T-helper 2 cell treated with Interferon-gamma antibody and Interleukin-4, amounts not matched to agents 5 μg/mL and 100 μg/mL, for 36 hours (primary cell): ENCODE results near the gene PLEK.
"Not testable (repeated sequence)": the region's sequence is repeated elsewhere in the genome, so short reads cannot be mapped to it uniquely, and the experiment has no call there.

Source experiments
- DNase-seq: peaks from one replicate; pipeline ENCODE4 v3.0.0; 2021; ENCODE audit warnings: low spot score
- H3K27ac Mint-ChIP-seq: one replicate; pipeline ENCODE4 v1.8.0; 2021; ENCODE audit warnings: mild to moderate bottlenecking, mixed read lengths
- H3K27me3 Mint-ChIP-seq: one replicate; pipeline ENCODE4 v1.8.0; 2021; ENCODE audit warnings: low read depth, mixed read lengths
- H3K36me3 Mint-ChIP-seq: one replicate; pipeline ENCODE4 v1.8.0; 2021; ENCODE audit warnings: low read depth, mixed read lengths
- H3K4me1 Mint-ChIP-seq: one replicate; pipeline ENCODE4 v1.8.0; 2021; ENCODE audit warnings: low read depth, mixed read lengths
- H3K4me3 Mint-ChIP-seq: one replicate; pipeline ENCODE4 v1.8.0; 2022; ENCODE audit warnings: mild to moderate bottlenecking, moderate library complexity, mixed read lengths
- H3K9me3 Mint-ChIP-seq: one replicate; pipeline ENCODE4 v1.8.0; 2021; ENCODE audit warnings: mixed read lengths

PLEK gene

DNA sequence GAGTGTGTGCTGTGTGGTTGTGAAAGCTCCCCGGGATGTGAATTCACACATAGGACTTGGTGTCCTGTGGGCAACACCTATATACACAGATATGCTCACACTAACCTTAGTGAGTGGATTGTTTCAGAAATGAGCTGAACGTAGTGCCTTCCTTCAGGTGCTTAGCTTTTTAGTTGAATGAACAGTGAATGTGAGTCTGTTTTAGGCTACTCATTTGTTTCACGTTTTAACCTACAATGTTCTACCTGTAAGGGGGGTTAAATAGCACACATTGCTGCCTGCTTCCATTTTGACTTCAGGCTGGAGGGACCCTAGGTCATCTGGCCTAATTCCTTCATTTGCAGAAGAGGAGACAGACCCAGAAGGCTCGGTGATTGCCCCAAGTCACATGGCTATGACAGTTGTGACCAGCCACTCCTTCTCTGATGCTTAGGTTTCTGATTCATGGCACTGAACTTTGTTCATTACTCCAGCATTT is 1.0 kb downstream of the PLEK start:
- Mint-ChIP-seq H3K36me3 (peaks cover 2% of the 10 kb centered on the region), H3K9me3 (peaks cover 9% of the 10 kb centered on the region), H3K27ac (no peak overlapping the region), H3K4me1 (peaks cover 16% of the 10 kb centered on the region), H3K27me3 (peaks cover 25% of the 10 kb centered on the region), H3K4me3 (no peak overlapping the region)
- DNase-seq = no peak

DNA sequence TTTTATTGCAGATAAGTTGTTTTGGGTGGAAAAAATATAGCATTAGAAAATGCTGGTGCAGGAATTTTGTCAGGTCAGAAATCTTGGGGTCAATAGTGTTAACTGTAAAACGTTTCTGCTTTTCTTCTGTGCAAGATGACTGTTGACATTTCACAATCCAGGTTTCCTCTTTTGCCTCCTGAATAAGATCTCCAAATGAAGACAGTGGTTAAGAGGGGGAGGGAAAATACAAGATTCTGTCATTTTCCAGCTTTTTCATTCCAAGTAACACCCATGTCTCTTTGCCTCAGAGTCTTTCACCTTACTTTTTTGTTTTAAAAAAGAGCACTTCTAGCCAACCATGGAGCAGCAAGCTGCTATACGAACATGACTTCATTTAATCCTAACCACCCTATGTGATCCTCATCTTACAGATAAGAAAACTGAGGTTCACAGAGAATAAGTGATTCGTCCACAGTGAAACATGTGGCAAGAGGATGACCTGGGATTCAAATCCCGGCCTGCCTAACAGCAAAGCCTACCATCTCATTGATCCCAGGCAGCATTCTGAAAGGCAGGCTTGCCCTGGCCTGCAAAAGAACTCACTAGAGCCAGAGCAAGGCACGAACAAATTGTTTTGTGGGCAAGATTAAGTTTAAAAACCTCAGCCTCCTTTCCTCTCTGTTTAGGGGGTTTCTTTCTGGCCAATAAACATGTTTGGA is 3.0 kb downstream of the PLEK start:
- Mint-ChIP-seq H3K4me3 (no peak overlapping the region), H3K4me1 (peaks cover 15% of the 10 kb centered on the region), H3K27me3 (peaks cover 24% of the 10 kb centered on the region), H3K36me3 (peaks cover 2% of the 10 kb centered on the region), H3K9me3 (peaks cover 9% of the 10 kb centered on the region), H3K27ac (no peak overlapping the region)
- DNase-seq = no peak

DNA sequence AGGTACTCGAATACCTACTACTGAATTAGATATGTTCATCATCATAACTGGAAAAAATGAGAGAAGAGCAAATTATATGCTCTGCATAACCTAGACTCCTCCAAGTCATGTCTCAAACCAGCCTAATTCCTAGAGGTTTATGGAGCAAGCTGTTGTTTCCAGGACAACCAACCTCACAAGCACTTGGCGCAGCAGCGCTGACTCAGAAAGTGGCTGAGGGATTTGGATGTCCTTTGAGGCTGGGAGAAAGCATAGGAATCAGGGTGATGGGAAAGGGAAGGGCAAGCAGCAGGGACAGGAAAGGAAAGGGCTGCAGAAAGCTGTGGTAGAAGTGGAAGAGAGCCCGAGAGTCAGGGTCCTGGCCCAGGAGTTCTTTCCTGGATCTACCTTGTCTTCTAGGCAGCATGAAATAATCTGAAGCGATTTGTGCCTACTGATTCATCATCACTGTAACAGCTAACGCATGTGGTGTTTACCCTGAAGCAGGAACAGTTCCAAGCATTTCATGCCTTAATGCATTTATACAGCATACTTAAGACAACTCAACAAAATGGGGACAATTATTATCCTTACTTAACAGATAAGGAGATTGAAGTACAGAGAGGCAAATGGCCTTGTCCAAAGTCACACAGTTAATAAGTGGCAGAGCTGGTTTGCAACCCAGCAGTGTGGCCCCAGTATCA is 3.7 kb downstream of the PLEK start:
- DNase-seq = no peak
- H3K27me3 Mint-ChIP-seq = peaks cover 22% of the 10 kb centered on the region
- H3K4me3 Mint-ChIP-seq = no peak overlapping the region
- H3K36me3 Mint-ChIP-seq = peaks cover 2% of the 10 kb centered on the region
- H3K9me3 Mint-ChIP-seq = peaks cover 9% of the 10 kb centered on the region
- no peak overlapping the region for H3K27ac Mint-ChIP-seq
- peaks cover 15% of the 10 kb centered on the region for H3K4me1 Mint-ChIP-seq

DNA sequence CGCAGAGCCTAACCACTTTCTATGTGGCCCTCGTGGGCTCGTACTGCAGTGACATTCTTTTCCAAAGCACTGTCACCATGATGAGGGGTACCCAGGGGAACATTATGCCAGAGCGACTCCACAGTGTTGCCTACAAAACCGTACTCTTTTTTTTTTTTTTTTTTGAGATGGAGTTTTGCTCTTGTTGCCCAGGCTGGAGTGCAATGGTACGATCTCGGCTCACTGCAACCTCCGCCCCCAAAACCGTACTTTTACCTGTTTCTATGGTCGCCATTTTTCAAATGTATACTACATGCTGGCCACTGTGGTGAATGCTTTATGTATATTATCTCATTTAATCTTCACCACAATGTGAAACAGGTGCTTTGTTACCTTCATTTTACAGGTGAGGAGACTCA is 4.3 kb downstream of the PLEK start:
- Mint-ChIP-seq H3K27ac (no peak overlapping the region), H3K36me3 (peaks cover 2% of the 10 kb centered on the region), H3K4me1 (peaks cover 15% of the 10 kb centered on the region), H3K27me3 (peaks cover 24% of the 10 kb centered on the region), H3K9me3 (peaks cover 9% of the 10 kb centered on the region), H3K4me3 (no peak overlapping the region)
- no peak for DNase-seq

DNA sequence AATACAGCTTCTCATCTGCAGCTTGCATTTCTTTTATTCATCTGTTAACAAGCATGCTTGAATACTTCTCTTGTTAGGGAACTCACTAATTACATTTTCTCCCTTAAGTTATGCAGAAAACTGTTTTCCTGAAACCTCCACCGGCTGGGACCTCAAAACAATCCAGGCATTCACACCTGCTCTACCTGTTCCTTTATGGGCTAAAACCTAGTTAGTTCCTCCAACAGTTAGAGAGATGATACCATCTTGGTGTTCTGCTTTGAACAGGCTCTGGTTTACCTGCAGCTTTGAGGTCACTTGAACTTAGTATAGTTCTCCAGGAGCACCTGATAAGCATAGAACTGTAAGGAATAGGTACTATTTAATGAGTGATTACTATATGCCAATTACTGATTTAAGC is 6.1 kb downstream of the PLEK start:
- Mint-ChIP-seq H3K4me1 (peaks cover 16% of the 10 kb centered on the region), H3K36me3 (peaks cover 2% of the 10 kb centered on the region), H3K27ac (no peak overlapping the region), H3K9me3 (peaks cover 9% of the 10 kb centered on the region), H3K4me3 (no peak overlapping the region), H3K27me3 (peaks cover 34% of the 10 kb centered on the region)
- DNase-seq = no peak

DNA sequence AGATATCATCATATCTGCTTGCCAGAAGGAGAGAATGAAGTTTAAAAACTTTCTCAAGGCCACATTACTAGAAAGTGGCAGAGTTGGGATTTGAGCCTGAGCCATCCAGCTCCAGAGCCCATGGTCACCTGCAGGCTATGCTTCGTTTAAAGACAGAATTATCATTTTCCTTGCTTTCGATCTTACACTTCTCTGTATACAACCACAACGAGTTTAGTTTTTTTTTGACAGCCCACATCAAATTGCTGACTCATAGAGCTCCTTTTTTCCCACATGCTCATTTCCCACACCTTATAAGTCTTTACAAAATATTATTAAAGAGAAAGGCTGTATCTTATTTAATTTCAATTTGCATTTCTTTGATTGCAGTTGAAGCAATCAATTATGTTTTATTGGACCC is 6.5 kb downstream of the PLEK start:
- peaks cover 32% of the 10 kb centered on the region for H3K27me3 Mint-ChIP-seq
- no peak overlapping the region for H3K27ac Mint-ChIP-seq
- H3K9me3 Mint-ChIP-seq = peaks cover 9% of the 10 kb centered on the region
- peaks cover 16% of the 10 kb centered on the region for H3K4me1 Mint-ChIP-seq
- no peak for DNase-seq
- H3K36me3 Mint-ChIP-seq = peaks cover 2% of the 10 kb centered on the region
- H3K4me3 Mint-ChIP-seq = peak overlapping the region; percentile 24

DNA sequence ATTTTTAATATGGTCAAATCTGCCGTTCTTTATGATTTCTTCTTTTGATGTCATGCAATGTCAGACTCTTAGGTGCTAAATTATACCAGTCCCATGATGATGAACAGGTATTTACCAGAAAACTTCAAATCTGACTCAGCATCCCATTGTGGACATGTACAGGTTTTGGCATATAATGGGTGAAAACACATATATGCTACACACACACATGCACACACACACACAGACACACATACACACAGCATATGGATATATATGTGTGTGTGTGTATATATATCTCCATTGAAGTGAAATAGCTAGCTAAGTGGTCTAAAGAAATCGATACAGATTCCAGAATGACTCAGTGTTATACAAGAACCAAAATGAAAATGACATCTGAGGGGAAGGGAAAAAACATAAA is 7.4 kb downstream of the PLEK start:
- no peak overlapping the region for H3K4me3 Mint-ChIP-seq
- peaks cover 2% of the 10 kb centered on the region for H3K36me3 Mint-ChIP-seq
- no peak overlapping the region for H3K27ac Mint-ChIP-seq
- DNase-seq = no peak
- peaks cover 36% of the 10 kb centered on the region for H3K27me3 Mint-ChIP-seq
- peaks cover 9% of the 10 kb centered on the region for H3K9me3 Mint-ChIP-seq
- peaks cover 20% of the 10 kb centered on the region for H3K4me1 Mint-ChIP-seq

DNA sequence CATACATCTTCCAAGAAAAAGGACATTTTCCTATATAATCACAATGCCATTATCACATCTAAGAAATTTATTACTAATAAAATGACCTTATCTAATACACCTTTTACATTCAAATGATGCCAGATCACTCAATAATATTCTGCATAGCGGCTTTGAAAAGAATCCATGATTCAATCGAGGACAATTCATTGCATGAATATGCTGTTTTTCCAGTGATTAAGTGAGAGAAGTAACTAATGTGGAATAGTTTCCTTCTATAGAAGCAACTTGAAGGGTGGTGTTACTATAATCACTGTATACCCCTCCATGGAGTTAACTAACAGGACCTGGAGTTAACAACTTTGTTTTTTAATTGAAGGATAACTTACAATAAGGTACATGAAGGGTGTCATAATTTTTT is 9.1 kb downstream of the PLEK start:
- Mint-ChIP-seq H3K27me3 (peaks cover 29% of the 10 kb centered on the region), H3K4me3 (no peak overlapping the region), H3K9me3 (peaks cover 6% of the 10 kb centered on the region), H3K36me3 (no peaks in the 10 kb centered on the region), H3K27ac (no peak overlapping the region), H3K4me1 (peaks cover 28% of the 10 kb centered on the region)
- DNase-seq = no peak

DNA sequence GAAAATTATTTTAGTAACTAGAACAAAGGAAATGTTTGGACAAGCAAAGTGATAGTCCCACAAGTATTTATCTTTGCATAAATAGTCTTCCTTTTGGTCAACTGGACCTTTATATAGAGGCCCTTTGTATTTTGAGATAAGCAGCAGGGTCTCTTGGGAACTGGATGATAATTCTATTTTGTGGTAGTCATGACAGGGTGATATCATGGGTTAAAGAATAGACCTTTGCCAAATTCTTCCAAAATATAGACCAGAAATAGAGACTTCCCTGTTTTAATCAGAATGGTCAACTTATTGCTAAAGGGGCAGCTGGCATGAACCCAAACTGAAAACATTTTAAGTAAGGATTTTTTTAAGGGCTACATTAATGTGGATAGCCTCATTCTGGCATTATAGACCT is 10.5 kb downstream of the PLEK start:
- Mint-ChIP-seq H3K4me1 (peaks cover 38% of the 10 kb centered on the region), H3K27me3 (peaks cover 29% of the 10 kb centered on the region), H3K36me3 (no peaks in the 10 kb centered on the region), H3K4me3 (no peak overlapping the region), H3K9me3 (no peaks in the 10 kb centered on the region), H3K27ac (no peak overlapping the region)
- no peak for DNase-seq

DNA sequence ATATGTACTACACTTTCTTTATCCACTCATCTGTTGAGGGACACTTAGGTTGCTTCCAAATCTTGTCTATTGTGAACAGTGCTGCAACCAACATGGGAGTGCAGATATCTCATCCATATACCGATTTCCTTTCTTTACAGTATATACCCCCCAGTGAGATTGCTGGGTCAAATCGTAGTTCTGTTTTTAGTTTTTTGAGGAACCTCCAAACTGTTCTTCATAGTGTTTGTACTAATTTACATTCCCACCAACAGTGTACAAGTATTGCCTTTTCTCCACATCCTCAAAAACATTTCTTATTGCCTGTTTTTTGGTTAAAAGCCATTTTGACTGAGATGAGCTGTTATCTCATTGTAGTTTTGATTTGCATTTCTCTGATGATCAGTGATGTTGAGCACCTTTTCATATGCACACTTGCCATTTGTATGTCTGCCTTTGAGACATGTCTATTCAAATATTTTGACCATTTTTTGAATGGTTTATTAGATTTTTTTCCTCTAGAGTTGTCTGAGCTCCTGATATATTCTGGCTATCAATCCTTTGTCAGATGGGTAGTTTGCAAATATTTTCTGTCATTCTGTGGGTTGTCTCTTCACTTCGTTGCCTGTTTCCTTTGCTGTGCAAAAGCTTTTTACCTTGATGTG is 12.2 kb downstream of the PLEK start:
- Mint-ChIP-seq H3K36me3 (no peaks in the 10 kb centered on the region), H3K27me3 (peaks cover 27% of the 10 kb centered on the region), H3K27ac (no peak overlapping the region), H3K9me3 (no peaks in the 10 kb centered on the region), H3K4me1 (peaks cover 27% of the 10 kb centered on the region), H3K4me3 (no peak overlapping the region)
- DNase-seq = no peak

DNA sequence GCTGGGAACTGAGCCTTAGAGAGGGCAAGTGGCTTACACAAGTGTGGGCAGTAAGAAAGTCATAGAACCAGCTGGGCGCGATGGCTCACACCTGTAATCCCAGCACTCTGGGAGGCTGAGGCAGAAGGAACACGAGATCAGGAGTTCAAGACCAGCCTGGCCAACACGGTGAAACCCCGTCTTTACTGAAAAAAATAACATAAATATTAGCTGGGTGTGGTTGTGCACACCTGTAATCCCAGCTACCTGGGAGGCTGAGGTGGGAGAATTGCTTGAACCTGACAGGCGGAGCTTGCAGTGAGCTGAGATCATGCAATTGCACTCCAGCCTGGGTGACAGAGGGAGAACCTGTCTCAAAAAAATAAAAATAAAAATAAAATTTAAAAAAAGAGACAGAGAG is 13.7 kb downstream of the PLEK start:
- H3K36me3 Mint-ChIP-seq, H3K4me3 Mint-ChIP-seq, H3K27ac Mint-ChIP-seq, DNase-seq, H3K9me3 Mint-ChIP-seq: not testable (repeated sequence)
- H3K27me3 Mint-ChIP-seq = peaks cover 32% of the 10 kb centered on the region
- peaks cover 25% of the 10 kb centered on the region for H3K4me1 Mint-ChIP-seq

DNA sequence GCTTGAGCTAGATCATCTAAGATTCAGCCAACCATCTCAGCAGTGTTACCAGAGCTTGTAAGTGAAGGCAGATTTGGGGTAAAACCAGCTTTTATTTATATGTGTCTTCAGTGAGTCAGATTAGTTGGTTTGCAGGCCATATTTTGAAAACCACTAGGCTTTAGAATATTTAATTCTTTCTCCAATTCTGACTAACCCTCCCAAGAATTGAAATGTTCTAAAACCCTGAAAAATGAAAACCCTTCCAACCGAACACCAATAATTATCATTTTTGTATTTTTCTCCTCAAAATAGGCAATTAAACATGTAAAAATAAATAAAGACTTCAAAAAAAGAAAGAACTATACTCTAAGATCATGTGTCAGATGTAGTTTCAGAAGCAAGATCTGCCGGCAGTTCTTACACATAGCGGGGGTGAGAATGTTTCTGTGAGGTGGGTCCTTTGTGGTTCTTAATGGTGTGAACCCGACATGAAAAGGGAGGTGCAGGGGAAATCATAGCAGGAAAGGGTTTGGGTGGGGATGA is 14.2 kb downstream of the PLEK start:
- DNase-seq = peak; percentile 43
- H3K9me3 Mint-ChIP-seq = no peaks in the 10 kb centered on the region
- peaks cover 29% of the 10 kb centered on the region for H3K27me3 Mint-ChIP-seq
- peak overlapping the region; percentile 53 for H3K27ac Mint-ChIP-seq
- H3K4me1 Mint-ChIP-seq = peaks cover 25% of the 10 kb centered on the region
- no peaks in the 10 kb centered on the region for H3K36me3 Mint-ChIP-seq
- H3K4me3 Mint-ChIP-seq = peak overlapping the region; percentile 47

DNA sequence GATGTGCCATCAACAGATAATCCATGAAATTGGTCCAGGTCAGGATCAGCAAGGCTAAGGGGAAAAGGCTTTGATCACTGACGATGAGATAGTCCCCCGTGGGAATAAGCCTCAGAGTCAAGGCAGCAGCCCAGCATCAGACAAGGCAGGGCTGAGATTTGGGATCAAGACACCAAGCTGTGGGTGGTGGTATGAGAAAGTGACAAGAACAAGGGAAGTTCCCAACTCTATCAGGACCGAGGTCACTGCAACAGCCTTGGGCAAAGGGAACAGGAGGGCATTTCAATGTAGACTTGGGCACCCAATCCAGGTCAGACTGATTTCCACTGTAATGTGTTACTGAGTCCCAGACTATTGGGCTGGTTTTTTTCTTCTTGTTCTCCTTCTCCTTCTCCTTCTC is 18.7 kb downstream of the PLEK start:
- H3K4me3 Mint-ChIP-seq = no peak overlapping the region
- H3K27me3 Mint-ChIP-seq = peaks cover 14% of the 10 kb centered on the region
- H3K4me1 Mint-ChIP-seq = peaks cover 36% of the 10 kb centered on the region
- H3K27ac Mint-ChIP-seq = no peak overlapping the region
- no peak for DNase-seq
- H3K36me3 Mint-ChIP-seq = no peaks in the 10 kb centered on the region
- H3K9me3 Mint-ChIP-seq = no peaks in the 10 kb centered on the region

DNA sequence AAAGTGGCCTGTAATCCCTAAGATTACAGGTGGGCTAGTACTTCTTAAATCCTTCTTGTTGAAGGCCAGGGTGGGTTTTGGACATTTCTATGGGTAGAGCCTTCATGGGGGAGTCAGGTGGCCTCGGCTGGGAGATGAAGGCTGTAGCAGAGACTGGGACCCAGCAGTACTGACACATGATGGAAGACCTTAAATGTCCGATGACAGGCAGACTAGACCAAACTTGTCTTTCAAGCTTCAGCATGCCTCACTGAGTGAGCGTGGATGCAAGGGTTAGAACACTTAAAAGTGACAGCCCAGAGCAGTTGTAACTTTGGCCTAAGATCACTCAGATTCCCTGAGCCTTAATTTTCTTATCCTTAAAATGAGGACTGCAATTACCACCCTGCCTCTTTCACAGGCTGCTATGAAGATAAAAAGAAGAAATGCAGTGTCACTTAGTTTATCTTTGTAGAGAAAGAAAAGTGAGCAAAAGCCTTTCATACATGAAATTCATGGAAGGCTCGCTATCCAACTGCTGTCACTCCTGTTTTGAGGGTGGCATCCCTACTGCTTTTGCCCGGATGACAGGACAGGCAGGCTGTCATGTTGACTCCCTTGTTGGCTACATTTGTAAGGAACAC is 19.5 kb downstream of the PLEK start:
- Mint-ChIP-seq H3K9me3 (no peaks in the 10 kb centered on the region), H3K4me3 (no peak overlapping the region), H3K27me3 (peaks cover 20% of the 10 kb centered on the region), H3K27ac (no peak overlapping the region), H3K4me1 (peaks cover 38% of the 10 kb centered on the region), H3K36me3 (no peaks in the 10 kb centered on the region)
- DNase-seq = no peak
